Activated T-cell treated with anti-CD3 and anti-CD28 coated beads, Interleukin-2, amount 50 U/mL, for 48 hours (primary cell): Measurements from ENCODE around the gene PSMD8.
"Not testable (repeated sequence)": the region's sequence is repeated elsewhere in the genome, so short reads cannot be mapped to it uniquely, and the experiment has no call there.

Source experiments
- DNase-seq, 2 experiments: peaks; one replicate each; pipeline ENCODE4 v3.0.0-alpha.2; 2020

PSMD8 gene

DNA sequence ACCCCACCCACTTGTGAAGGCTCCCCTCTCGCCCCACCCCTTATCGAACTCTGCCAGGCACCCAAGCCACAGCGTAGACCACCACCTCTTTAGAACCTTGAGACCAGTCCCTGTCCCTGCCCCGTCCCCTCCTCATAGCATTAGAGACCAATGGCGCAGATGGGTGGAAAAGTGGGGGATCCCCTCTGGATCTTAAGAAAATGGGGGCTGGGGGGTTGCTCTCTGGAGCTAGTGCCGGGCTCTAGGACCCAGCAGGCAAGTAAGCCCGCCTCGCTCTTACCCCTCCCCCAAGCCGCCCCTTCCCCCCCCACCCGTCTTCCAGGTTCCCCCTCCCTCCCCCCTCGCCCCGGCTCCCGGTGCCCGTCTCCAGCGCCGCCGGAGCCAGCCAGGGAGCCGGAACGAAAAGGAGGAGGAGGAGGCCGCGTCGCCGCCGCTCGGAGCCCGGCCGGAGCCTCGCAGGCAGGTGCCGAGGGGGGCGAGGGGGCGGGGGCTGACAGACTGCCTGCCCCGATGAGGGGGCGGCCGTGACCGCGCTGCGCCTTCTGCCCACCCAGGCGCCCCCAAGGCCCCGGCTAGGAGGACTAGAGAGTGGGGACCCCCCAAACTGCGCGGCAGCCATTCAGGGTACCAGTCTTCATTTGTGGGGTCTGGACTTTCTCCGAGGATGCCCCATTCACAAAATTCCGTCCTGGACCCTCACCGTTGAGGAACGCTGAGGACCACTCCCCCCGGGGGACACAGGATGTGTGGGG lies 14.2 kb downstream of the PSMD8 start, which contains the start of gene SPRED3:
SPRED3 (plus strand) TSS at position 349 of the 752 bp plus-strand sequence. CDS start 1,606 bp downstream, outside the sequence.
- DNase-seq = peak in 1 of 2 experiments; percentile 24

DNA sequence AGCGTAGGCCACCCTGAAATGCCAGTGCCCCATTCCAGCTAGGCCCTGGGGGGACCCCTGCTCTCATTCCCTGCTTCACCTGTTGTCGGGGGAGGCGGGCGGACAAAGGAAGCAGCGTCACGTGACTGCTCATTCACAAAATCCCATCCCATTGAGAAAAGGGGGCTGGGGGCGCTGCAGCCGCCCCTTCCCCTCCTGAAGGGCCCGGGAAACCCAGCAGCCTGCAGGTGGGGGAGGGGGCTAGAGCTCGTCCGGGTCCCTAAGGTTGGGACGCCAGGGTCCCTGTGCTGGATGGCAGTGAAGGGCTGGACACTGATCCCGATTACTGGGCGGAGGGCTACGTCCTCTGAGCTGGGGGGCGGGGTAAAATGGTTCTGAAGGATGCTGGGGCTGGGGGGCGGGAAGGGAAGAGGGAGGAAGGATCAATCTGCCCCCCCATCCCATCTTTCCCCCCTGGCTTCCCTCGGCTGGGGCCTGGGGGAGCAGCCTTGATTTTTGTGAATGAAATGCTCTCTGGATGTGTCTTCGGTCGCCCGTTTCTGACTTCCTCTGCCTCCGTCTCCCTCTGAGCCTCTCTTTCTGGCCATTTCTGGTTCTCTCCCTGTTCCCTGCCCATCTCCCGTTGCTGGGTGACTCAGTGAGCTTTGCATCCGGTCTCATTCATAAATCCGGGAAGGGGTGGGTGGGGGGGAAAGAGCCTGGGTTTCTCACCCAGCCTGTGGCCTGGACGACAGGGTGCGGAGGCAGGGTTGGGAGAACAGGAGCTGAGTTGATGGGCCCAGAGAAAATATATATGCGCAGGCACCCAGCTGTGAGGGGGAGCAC lies 14.9 kb downstream of the PSMD8 start:
- DNase-seq = peak in 1 of 2 experiments; percentile 29

DNA sequence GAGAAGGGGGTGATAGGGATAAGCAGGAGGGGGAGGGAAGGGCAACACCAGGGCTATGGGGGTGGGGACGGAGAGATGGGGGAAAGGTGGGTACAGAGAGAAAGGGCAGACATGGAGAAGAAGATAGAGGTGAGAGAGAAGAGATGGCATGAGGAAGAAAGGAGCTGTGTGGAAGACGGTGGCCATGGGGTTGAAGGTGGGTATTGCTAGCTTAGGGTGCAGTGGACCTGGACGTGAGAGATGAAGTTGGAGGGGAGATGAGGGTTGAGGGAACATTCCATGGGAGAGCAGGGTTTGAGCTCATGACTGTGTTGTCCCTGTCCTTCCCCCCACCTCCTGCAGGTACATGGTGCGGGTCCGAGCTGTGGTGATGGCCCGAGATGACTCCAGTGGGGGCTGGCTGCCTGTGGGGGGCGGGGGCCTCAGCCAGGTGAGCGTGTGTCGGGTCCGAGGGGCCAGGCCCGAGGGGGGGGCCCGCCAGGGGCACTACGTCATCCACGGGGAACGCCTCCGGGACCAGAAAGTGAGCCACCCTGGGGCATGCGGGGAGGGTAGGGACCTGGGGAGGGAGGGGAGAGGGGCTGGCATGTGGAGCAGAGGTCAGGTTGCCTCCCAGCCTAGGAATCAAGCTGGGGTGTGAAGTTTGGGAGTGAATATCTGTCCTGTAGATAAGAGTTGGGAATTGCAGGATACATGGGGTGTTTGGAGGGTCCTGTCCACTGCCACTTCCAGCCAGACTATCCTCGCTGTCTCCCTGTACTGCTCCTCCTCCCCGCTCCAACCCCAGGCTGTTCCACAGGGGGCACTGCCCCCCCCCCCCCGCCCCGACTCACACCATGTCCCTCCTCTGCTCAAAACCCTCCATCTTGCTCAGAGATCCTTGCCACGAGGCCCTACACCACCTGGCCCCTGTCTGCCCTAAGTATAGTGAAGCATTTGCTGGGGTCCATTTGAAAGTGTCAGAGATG lies 15.9 kb downstream of the PSMD8 start:
- DNase-seq = no peak

DNA sequence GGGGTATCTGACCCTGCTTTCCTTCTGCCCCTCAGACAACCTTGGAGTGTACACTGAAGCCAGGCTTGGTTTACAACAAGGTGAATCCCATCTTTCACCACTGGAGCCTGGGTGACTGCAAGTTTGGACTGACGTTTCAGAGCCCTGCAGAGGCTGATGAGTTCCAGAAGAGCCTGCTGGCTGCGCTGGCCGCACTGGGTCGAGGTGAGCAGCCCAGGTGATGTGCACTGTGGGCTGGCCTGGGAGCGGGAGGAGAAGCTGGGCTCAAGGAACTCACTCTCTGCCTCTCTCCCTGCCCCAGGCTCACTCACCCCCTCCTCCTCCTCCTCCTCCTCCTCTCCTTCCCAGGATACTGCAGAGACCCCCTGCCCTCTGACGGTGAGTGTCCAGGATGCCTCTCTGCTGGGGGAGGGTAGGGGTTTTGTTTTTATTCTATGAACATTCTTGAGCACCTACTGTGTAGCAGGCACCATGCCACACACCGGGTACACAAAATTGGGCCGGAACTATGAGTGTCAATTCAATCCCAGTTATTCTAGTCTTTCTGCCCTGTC lies 17.6 kb downstream of the PSMD8 start:
- DNase-seq = no peak

DNA sequence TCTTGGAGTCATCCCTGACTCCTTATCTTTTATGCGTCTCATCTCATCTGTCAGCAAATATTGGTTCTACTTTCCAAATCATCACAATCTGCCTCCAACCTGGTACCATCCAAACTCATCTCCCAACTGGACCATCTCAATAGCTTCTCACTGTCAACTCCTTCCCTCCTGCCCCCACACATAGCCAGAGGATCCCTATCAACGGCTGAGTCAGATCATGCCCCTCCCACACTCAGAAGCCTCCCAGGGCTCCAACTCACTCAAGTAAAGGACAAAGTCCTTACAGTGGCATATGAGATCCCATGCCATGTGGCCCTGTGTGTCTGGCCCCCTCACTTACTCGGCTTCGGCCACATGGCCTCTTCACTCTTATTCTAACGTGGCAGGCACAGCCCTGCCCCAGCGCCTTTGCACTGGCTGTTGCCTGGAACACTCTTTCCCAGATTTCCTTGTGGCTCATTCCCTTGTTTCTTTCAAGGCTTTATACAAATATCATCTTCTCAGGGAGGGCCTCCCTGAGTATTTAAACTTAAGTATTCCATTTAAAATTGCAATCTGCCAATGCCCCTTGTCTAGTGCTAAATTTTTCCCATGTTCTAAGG lies 18.4 kb downstream of the PSMD8 start:
- peak in 1 of 2 experiments; percentile 42 for DNase-seq

DNA sequence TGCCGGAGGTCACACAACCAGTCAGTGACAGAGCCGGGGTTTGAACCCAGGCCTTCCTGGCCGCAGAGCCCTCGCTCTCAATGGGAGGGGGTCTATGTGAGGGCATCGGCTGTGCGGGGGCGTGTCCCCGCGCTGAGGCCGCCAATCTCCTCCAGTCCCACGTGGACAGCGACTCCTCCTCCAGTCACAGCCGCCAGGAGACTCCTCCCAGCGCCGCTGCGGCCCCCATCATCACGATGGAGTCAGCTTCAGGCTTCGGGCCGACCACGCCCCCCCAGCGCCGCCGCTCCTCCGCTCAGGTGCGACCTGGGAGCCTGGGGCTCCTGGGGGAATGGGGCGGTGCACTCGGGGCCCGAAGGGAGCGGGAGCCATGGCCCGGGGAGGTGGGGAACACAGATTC lies 20.1 kb downstream of the PSMD8 start:
- peak; percentile 84 to 88 for DNase-seq

DNA sequence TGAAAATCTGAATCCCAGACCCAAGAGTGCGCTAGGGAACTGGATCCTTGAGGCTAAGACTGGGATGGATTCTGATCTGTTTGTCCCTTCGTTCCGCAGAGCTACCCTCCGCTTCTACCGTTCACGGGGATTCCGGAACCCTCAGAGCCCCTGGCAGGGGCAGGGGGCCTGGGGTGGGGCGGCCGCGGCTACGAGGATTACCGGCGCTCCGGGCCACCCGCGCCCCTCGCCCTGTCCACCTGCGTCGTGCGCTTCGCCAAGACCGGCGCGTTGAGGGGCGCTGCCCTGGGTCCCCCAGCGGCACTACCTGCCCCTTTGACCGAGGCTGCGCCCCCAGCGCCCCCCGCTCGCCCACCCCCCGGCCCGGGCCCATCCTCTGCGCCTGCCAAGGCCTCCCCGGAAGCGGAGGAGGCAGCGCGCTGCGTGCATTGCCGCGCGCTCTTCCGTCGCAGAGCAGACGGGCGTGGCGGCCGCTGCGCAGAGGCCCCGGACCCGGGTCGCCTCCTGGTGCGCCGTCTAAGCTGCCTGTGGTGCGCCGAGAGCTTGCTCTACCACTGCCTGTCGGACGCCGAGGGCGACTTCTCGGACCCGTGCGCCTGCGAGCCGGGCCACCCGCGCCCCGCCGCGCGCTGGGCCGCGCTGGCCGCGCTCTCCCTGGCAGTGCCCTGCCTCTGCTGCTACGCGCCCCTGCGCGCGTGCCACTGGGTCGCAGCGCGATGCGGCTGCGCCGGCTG lies 21.2 kb downstream of the PSMD8 start:
- peak; percentile 68 to 74 for DNase-seq

DNA sequence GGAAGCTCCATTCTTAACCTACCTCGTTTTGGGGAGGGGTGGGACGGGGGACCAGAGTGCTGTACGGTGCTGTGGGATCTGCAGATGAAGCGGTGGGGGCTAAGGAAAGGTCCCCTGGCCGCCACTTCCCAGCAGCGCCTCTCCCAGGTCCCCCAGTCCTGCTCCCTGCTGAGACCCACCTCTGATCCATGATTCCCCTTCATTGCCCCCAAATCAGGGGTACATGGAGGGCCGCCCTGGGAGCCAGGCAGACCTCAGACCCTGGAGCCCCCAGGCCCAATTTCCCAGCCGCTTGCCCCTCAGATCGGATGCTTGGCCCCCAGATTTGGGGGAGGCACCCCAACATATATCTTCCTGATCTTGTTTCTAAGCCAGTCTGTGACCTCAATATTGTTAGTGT lies 24.7 kb downstream of the PSMD8 start:
- no peak for DNase-seq

DNA sequence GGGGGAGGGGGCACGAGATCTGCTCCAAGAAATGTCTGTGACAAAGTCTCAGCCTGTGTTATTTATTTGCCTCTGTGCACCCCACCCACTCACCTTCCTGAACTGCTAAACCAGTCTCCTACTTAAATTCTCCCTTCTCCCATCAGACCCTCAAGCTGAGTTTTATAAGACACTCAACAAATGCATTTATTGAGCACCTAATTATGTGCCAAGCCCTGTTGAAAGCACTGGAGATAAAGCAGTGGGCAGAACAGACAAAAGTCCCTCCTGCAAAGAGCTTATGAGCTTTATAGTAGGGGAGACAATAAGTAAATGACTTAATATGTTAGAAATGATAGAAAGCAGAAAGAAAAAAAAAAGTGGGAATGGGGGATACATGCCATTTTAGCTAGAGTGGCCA lies 25.2 kb downstream of the PSMD8 start:
- no peak for DNase-seq

DNA sequence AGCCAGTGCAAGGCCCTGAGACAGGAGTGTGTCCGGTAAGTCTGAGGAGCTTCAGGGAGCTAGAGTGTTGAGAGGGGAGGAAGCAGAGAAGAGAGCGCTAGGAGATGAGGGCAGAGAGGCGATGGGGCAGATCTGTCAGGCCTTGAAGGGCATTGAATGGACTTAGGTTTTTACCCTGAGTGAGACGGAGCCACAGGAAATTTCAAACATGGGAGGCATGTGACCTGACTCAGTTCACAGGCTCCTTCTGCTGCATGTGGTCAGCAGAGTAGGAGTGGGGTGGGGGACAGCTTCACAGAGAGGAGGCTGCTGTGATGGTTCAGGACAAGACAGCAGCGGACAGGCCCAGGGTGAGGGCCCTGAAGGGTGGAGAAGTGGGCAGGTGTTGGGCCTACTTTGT lies 26.0 kb downstream of the PSMD8 start:
- DNase-seq = no peak

DNA sequence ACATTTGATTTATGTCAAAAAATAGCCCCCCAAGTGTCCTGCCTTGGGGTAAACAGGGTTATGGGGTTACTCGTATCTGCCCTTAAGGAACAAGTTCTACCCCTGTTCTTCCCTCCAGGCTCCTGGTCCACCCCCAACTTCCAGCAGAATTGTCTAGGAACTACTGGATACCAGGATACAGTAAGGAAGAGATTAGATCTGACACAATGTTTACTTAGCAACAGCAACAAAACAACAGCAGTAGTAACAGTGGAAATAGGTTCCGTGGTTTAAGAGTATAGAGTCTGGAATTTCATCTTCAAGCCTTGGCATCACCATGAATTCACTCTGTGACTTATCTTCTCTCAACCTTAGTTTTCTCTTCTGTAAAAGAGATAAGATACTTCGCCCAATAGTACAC lies 26.8 kb downstream of the PSMD8 start:
- no peak for DNase-seq

DNA sequence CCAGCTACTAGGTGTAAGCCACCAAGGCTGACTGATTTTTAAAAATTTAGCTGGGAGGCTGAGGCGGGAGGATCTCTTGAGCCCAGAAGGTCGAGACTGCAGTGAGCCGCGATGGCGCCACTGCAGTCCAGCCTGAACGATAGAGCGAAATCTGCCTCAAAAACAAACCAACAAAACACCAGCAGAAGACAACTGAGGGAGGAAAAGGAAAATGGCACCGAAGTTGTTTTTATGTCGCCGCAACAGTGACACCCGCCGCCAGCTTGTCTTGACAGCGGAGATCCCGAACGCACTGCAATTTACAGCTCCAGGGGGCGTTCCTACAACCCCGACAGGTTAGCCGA lies 28.2 kb downstream of the PSMD8 start:
- DNase-seq = no peak

DNA sequence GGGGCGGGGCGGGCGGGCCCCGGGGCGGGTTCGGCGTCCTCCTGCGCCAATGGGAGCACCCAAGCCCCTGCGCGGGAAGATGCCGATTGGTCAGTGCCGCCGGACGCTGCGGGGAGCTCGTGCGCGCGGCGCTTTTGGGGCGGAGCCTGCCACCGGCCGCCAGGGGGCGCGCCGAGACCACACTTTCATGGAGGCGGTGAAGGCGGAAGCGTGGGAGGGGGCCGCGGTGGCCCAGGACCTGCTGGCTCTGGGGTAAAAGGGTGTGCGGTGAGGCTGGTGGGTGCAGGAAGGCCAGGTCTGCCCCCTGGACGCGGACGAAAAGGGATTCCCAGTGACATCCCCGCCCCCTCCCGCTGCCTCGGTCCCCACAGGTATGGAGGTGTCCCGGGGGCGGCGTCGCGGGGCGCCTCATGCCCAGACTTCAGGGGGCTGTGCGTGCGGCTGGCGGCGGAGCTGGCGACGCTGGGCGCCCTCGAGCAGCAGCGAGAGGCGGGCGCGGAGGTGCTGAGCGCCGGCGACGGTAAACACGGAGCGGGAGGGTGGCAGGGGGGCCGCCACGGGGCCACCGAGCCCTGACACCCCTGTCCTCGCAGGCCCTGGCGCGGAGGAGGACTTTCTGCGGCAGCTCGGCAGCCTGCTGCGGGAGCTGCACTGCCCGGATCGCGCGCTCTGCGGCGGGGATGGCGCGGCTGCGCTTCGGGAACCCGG lies 28.8 kb downstream of the PSMD8 start, which contains the start of gene FAM98C:
FAM98C (plus strand) TSS at position 127 of the 708 bp plus-strand sequence; CDS start at position 188, 61 bp downstream.
- DNase-seq = peak; percentile 99

DNA sequence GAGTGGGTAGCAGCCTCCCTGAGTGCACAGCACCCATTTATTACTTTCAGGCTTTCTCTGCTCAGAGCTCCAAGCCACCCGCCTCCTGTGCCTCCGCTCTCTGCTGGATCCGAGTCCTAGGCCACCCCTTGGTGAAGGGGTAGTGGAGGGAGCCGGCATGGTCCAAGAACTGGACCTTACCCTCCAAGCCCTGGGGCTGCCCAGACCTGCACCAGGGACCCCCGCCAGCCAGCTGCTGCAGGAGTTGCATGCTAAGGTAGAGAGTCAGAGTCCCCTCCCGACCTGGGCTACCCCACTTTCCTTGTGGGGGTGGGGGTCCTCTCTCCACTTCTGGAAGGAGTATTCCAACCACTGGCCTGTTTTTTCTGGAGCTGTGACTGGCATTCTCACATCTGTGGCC lies 30.5 kb downstream of the PSMD8 start:
- DNase-seq = no peak

DNA sequence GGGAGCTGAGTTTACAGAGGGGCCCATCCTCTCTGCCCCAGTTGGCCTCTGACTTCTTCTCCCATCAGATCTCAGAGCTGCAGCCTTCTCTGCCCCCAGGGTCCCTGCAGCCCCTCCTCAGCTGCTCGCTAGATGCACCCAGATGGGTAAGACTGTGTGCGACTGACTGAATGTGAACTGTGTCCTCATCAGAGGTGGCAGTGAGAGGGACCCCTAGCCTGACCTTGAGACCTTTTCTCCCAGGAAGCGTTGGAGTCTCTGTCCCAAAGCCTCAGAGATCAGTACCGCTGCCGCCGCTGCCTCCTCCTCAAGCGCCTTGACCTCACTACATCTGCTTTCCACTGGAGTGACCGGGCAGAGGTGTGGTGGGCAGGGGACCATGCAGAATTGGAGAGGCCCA lies 30.9 kb downstream of the PSMD8 start:
- no peak for DNase-seq

DNA sequence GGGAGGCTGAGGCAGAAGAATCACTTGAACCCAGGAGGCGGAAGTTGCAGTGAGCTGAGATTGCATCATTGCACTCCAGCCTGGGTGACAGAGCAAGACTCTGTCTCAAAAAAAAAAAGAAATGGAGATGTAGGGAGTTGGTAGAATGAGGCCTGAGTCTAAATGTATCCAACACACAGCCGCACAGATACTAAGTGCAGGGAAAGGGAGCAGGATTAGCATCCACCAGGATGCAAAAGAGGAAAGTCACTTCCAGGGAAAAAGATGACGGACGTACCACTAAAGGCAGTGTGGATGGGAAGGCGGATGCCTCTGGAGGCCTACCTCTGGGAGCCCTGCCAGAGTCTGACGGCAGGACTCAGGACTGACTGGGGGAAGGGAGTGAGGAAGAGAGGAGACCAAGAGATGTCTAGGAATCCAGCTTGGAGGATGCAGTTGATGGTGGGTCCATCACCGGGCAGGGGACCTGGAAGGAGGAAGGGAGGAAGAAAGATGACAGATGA lies 35.3 kb downstream of the PSMD8 start:
- no peak for DNase-seq

DNA sequence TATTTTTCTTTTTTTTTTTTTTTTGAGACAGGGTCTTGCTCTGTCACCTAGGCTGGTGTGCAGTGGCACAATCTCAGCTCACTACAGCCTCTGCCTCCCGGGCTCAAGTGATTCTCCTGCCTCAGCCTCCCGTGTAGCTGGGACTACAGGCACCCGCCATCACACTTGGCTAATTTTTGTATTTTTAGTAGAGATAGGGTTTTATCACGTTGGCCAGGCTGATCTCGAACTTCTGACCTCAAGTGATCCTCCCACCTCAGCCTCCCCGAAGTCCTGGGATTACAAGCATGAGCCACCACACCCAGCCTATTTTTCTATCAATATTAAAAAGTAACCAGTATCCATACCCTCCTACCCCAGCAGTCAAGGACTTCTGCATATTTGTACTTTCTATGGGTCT lies 36.0 kb downstream of the PSMD8 start:
- DNase-seq = not testable (repeated sequence)

DNA sequence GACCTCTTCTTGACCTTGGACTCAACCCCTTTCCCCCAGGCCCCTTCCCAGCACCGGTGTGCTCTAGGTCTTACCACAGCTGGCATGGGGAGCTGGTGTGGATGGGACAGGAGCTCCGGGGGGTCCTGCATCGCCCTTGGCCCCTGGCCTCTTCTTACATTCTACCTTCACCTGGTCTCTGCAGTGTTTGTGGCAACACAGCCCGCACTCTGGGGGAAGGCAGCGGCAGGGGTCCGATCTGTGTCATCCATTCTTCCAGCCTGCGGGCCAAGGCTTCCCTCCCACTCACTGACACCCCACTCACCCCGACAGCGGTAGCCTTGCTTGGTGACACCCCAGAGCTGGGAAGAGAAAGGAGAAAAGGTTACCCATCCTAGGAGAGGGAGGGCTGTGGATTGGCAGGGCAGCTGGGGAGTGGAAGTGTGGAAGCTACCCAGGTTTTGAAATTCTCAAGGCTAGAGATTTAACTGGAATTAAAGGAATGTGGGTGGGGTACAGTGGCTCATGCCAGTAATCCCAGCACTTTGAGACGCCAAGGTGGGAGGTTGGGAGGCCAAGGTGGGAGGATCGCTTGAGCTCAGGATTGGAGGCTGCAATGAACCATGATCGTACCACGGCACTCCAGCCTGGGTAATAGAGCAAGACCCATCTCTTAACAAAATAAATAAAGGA lies 36.8 kb downstream of the PSMD8 start:
- no peak for DNase-seq

DNA sequence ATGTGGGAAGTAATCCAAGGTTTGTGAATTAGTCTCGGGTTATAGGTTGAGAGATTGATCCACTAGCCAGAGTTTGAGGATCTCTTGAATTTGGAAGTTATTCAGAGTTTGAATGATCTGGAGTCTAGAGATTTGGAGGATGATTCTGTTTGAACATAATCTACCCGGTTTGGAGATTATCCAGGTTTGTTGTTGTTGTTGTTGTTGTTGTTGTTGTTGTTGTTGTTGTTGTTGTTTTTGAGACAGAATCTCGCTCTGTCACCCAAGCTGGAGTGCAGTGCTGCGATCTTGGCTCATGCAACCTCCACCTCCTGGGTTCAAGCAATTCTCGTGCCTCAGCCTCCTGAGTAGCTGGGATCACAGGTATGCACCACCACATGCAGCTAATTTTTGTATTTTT lies 37.5 kb downstream of the PSMD8 start:
- DNase-seq = not testable (repeated sequence)

DNA sequence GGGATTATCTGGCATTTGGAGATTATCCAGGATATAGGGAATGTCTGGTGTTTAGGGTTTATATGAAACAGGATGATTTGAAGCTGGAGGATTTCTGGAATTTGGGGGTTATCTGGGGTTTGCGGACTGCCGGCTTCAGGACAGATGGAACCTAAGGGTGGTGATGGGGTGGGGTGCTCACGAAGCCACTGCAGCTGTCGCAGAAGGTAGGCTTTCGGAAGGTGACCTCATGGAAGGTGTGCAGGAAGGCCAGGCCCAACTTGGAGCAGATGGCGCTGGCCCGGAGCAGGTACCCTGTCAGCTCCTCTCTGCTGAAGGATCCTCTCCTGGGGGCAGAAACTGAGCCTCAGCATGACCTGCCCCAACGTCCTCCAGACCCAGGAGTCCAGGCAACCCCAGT lies 38.1 kb downstream of the PSMD8 start:
- no peak for DNase-seq
